SH-SY5Y (cell line): ENCODE data around the gene NRGN.

Experiments
- GATA2 ChIP-seq: IDR thresholded peaks from 2 replicates; pipeline ENCODE4 v1.6.1; 2011; ENCODE audit warnings: mild to moderate bottlenecking, low read depth, low read length
- GATA3 ChIP-seq: IDR thresholded peaks from 2 replicates; pipeline ENCODE4 v1.6.1; 2011; ENCODE audit warnings: low read depth, mild to moderate bottlenecking, low read length, moderate library complexity

DNA sequence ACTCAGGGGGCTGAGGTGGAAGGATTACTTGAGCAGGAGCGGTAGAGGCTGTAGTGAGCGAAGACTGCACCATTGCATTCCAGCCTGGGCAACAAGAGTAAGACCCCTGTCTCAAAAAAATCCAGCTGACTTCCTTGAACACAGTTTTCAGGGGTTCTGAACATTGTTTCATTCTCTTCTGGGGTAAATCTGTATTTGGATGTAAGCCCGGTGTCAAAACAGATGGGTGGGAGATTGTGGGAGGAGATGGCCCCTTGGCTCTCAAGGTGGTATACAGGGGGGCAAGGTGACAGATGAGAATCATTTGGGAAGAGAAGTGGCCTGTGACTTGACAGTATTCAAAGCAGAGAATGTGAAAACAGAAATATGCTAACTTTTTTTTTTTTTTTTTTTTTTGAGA, 17.6 kb downstream of the NRGN start:
- no peak for TF ChIP-seq GATA3
- TF ChIP-seq GATA2: no peak
